HTR-8/SVneo (cell line): ENCODE results near the gene UHMK1.
"Not testable (repeated sequence)": the region's sequence is repeated elsewhere in the genome, so short reads cannot be mapped to it uniquely, and the experiment has no call there.

ENCODE experiments used
- DNase-seq: peaks from one replicate; pipeline ENCODE4 v3.0.0; 2011; ENCODE audit warnings: low spot score, mixed read lengths; ENCODE audit not compliant: insufficient read length
- FAIRE-seq: peaks from 2 replicates; lab custom pipeline; 2011; peaks lifted over from hg19 to GRCh38; lab: Jason Lieb, UNC

Gene UHMK1

DNA sequence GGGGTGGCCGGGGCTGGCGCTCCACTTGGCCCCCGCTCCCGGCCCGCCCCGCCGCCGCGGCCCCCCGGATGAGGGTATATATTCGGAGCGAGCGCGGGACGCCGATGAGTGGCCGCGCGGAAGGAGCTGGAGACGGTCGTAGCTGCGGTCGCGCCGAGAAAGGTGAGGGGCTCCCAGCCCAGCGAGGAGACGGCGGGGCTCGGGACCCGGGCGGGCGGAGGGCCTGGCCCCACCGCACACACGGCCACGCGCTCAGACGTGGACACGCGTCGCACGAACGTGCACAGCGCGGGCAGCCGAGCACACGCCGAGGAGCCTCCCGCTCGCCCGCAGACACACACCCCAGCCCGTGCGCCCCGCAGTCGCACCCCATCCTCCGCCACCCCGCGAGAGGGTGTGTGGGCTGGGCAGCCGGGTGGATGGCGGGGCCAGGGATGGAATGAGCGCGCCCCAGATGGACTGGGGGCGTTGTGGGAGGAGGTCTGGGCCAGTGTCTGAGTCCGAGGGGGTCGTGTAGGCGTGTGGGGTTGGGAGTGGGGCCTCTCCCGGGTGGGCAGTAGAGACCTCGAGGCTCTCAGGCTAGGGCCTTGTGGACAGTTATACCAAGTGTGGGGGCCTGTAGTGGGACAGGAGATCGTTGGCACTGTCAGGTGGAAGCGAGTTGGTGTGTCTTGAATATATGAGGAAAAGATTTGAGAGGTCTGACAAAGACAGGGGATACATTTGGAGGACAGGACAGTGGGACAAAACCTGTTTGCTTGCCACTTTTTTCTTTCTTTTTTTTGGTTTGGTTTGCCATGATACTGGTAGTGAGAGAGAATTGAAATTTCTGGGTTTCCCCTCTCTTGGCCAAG lies 64.2 kb downstream of the UHMK1 start, which contains the start of gene UAP1:
Gene UAP1, plus strand, starts transcription at position 107 of the 854 bp plus-strand sequence. CDS start 4,347 bp downstream, outside the sequence.
- DNase-seq (no peak), FAIRE-seq (no peak)

DNA sequence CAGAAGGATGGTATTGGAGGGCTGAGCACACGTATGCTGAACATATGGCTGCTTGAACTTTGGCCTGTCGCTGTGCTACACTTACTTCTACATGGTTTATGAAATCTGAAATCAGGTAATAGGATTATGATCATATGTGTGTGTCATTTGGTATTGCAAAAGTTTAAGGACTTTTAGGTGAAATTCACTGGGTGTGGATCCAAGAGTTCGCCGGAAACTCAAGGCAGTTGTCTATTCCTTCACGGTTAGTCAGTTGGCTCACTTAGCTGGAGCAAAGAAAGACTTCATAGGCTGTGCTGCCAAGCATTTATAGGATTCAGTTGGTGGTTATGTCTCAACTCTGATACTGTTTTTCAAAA lies 64.8 kb downstream of the UHMK1 start:
- FAIRE-seq = no peak
- DNase-seq = no peak

DNA sequence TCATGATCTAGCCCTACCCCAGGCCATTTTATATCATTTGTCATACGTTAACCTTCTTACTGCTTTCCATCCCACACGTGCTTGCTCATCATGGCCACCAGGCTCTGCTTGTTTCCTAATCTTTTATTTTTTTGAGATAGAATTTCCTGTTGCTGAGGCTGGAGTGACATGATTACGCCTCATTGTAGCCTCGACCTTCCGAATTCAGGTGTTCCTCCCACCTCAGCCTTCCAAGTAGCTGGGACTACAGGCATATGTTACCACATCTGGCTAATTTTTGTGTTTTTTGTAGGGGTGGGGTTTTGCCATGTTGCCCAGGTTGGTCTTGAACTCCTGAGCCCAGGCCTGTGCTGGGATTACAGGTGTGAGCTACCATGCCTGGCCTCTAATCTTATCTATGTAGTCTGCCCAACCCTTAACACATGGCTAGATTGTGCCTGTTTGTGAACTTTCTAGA lies 67.2 kb downstream of the UHMK1 start:
- FAIRE-seq (no peak), DNase-seq (no peak)

DNA sequence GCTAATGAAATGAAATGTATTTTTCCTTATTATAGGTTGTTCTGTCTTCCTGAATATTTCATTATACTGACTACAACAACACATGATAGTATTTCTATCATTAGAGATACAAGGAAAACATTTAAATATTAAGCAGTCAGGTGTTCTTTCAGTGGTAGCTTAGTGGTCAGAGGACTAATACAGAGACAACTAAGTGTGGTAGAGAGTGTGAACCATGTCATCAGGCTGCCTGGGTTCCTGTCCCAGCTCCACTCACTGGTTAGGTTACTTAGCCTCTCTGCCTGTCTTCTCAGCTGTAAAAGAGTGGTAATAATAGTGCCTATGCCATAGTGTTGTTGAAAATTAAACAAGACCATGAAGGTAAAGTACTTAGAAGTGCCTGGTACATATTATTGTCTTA lies 67.8 kb downstream of the UHMK1 start:
- DNase-seq (no peak), FAIRE-seq (no peak)

DNA sequence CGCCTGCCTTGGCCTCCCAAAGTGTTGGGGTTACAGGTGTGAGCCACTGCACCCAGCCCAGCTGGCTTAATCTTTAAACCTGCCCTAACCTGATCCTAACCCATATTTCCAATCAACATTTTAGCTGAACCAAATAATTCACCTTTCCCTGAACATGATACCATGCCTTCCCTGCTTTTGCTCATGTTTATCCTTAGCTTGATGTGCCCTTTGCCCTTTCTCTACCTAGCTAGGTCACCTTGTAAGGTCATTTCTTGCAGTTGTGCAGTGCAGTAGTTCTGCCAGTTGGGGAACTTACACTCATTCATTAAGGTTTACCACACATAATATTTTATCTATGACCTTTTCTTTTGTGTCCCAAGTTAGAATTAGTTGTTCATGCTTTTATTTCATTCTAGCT lies 69.3 kb downstream of the UHMK1 start:
- DNase-seq (no peak), FAIRE-seq (no peak)

DNA sequence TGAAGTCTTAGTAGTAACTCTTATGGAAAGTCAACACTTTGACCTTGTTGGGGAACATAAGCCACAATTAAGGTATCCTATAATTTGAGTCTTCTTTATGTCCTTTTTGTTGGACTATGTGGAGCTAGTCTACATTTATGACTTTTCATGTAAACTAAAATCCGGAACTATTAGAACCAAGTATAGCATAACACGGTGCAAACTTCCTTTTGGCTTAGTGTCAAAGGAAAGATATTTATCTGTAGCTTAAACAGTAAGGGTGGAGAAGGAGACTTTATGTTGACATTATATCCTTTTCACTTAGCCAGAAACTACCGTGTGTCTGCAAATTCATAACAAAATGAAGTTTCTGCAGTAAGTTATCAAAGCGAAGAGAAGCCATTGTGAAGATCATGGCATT lies 71.2 kb downstream of the UHMK1 start:
- no peak for FAIRE-seq
- DNase-seq = no peak

DNA sequence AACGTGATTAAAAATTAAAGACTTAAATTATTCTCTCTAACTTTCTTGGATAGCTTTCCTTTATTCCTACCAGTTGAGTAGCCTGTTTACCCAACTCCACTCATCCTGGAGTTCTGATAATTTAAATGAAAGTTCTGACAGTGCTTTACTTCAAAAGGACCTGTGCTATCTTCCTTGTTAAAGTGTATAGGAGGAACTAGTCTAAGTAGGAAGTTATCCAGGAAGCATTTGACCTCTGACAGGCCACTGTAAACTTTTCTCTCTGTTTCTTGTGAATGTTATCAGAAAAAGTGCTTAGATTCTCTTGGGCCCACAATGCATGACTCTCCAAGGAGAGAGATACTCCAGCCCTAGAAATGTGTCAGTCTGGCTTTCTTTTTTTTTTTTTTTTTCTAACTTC lies 73.1 kb downstream of the UHMK1 start:
- no peak for FAIRE-seq
- DNase-seq = no peak

DNA sequence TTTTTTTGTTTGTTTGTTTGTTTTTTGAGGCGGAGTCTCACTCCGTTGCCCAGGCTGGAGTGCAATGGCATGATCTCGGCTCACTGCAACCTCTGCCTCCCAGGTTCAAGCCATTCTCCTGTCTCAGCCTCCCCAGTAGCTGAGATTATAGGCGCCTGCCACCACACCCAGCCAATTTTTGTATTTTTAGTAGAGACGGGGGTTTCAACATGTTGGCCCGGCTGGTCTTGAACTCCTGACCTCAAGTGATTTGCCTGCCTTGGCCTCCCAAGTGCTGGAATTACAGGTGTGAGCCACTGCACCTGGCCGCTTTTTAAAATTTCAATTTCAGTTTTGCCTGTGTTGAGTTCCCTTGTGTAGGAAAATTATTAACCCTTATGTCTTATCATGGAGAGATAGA lies 73.5 kb downstream of the UHMK1 start:
- FAIRE-seq, DNase-seq: not testable (repeated sequence)

DNA sequence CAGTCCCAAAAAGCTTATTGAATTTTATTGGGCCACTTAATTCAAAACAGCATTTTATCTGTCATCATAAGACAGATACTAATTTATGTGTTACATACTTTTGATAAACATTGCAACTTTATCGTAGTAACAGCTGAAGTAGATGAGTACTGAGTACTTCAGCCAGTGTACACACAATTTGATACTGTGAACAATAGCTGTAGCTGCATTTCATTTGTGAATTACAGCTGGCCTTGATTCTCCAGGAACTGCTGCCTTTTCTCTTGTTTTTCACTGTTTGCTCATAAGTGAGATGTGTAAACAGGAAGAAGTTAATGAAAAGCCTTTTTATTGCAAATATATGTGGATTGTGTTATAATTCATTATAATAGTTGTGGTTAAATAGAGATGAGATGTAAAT lies 74.1 kb downstream of the UHMK1 start:
- DNase-seq (no peak), FAIRE-seq (no peak)

DNA sequence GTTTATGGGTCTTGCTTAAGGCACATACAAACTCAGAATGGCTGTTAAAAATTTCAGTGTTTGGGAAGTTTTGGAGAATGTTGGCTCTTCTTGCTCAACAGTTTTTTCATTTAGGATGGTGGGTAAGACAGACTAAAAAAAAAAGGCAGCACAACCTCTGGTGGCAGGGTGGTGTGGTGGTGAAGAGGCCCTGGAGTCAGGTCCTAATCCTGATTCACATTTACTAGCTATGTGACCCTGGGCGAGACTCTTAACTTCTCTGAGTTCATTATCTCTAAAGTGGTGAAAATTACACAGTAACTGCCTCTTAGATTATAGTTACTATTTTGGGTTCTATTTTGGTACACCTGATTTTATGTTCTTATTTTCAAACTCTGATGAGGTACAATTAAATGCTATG lies 75.5 kb downstream of the UHMK1 start:
- DNase-seq (no peak), FAIRE-seq (no peak)

DNA sequence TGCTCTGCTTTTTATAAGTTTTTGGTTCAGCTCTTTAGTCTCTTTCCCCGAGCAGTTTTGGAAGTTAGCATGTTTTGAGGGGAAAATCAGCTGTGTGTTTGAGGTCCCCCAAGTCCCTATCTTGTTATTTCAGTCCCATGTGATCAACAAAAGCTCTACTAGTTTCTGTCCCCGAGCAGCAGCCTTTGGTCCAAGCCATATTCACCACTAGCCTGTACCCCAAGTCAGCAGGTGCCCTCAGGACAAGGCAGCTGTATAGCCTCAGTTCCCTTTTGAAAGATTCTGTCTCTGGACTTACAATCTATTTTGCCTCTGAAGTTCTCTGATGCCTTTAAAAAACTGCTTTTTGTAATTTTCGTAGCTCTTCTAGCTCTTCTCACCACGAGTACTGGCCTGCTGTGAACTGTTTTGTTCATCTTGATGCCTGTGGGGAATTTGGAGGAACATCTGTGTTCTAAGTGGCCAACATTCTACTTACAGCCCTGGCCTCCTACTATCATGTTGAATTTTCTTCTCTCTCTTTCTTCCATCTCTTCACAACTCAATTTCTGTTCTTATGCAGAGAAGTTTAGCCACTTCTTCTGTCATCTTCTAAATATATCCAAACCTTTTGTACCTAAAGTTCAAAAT lies 80.6 kb downstream of the UHMK1 start:
- FAIRE-seq (no peak), DNase-seq (no peak)

DNA sequence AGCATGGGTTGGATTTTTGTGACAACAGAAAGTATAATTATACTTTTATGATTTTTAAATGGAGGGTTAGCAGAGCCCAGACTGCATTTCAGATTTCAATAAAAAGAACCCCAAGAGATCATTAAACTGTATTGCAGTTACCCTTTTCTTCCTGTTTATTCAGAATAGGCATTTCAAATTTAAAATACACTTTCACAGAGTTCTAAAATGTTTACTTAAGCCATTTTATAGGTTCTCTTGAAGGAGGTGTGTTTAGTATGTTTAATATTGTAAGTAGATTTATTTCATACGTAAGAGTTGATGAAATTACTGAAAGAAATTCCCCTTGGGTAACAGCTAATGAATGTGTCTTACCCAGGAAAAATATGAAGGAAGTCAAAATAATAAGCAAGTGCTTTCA lies 81.3 kb downstream of the UHMK1 start:
- DNase-seq = no peak
- FAIRE-seq = no peak
